ENCODE measurements around the gene RTKN. TPM values are rescaled to one million over a fixed set of nuclear protein-coding genes. Genes with fewer than 3 reads are reported as not detected.

Gene RTKN
- total and polyA plus RNA-seq, 2 of the 13 experiments (the other 11 are each of a cell fraction or from before 2014, with no cell fraction given): 159 to 166 TPM

DNA sequence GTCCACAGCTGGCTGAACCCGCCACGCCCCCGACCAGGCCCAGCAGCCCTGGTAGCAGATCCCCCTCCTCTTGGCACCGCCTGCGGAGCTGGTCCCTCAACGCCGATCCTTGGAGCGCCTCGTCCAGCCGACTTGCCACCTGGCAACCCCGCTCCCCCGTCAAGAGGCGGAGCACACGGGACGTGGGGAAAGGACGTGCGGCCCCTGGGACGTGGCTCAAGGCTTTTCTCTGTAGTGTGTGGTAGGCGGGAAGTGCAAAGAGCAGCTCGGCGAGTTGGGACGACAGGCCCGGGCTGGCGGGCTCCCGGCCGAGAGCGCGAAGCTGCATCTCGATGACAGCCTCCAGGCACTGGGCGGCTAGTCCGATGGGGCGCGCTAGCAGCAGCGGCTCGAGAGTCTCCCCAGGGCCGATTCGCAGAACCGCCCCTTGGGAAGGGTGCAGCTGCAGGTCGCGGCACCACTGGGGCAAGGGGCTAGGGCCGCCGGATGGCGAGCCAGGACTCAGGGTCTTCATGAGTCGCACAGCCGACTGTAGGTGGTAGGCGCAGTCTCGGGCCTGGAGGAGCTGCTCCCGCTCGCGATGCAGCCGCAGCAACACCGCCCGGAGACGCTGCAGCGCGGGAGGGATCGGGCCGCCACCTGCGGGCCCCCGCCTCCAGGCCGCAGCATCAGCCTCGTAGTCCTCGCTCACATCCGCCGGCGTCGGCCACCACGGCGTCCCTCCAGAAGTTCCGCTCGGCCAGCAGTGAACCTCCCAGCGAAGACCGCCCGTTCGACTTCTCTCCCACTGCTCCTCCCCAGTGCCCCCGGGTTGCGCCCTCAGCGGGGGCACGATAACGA, 40.4 kb upstream of the RTKN start (continued):
- TF ChIP-seq, protein P1, sequence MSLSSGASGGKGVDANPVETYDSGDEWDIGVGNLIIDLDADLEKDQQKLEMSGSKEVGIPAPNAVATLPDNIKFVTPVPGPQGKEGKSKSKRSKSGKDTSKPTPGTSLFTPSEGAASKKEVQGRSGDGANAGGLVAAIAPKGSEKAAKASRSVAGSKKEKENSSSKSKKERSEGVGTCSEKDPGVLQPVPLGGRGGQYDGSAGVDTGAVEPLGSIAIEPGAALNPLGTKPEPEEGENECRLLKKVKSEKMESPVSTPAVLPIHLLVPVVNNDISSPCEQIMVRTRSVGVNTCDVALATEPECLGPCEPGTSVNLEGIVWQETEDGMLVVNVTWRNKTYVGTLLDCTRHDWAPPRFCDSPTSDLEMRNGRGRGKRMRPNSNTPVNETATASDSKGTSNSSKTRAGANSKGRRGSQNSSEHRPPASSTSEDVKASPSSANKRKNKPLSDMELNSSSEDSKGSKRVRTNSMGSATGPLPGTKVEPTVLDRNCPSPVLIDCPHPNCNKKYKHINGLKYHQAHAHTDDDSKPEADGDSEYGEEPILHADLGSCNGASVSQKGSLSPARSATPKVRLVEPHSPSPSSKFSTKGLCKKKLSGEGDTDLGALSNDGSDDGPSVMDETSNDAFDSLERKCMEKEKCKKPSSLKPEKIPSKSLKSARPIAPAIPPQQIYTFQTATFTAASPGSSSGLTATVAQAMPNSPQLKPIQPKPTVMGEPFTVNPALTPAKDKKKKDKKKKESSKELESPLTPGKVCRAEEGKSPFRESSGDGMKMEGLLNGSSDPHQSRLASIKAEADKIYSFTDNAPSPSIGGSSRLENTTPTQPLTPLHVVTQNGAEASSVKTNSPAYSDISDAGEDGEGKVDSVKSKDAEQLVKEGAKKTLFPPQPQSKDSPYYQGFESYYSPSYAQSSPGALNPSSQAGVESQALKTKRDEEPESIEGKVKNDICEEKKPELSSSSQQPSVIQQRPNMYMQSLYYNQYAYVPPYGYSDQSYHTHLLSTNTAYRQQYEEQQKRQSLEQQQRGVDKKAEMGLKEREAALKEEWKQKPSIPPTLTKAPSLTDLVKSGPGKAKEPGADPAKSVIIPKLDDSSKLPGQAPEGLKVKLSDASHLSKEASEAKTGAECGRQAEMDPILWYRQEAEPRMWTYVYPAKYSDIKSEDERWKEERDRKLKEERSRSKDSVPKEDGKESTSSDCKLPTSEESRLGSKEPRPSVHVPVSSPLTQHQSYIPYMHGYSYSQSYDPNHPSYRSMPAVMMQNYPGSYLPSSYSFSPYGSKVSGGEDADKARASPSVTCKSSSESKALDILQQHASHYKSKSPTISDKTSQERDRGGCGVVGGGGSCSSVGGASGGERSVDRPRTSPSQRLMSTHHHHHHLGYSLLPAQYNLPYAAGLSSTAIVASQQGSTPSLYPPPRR (CRISPR knock-in tag; IDR thresholded peaks at IDR 0.05; ENCODE audit: borderline replicate concordance): no peak; the same call in 1 of the 2 replicates
- TF ChIP-seq NR2F6 (IDR thresholded peaks at IDR 0.05) (no peak), NR2F6 (CRISPR knock-in tag; IDR thresholded peaks at IDR 0.05) (no peak), ISX (CRISPR knock-in tag; conservative IDR thresholded peaks at IDR 0.05) (0 out of 2 replicates have a peak, but pooled peaks have one; percentile 67), MIXL1 (CRISPR knock-in tag; IDR thresholded peaks at IDR 0.05) (no peak), ARNT (IDR thresholded peaks at IDR 0.05) (no peak), ZNF441 (CRISPR knock-in tag; IDR thresholded peaks at IDR 0.05; ENCODE audit: borderline replicate concordance) (no peak), ZNF335 (CRISPR knock-in tag; IDR thresholded peaks at IDR 0.05) (no peak), SRSF9 (IDR thresholded peaks at IDR 0.05; ENCODE audit: borderline replicate concordance, insufficient read depth, low read depth, low read length, poor library complexity, severe bottlenecking) (no peak), ZNF121 (CRISPR knock-in tag; IDR thresholded peaks at IDR 0.05) (peak; percentile 38; the same call in 1 of the 2 replicates), ZNF782 (CRISPR knock-in tag; IDR thresholded peaks at IDR 0.05; ENCODE audit: borderline replicate concordance) (no peak; the same call in 1 of the 2 replicates), U2AF1 (optimal IDR thresholded peaks at IDR 0.05; ENCODE audit: low read depth, low read length) (no peak)
- TF ChIP-seq, protein P2, sequence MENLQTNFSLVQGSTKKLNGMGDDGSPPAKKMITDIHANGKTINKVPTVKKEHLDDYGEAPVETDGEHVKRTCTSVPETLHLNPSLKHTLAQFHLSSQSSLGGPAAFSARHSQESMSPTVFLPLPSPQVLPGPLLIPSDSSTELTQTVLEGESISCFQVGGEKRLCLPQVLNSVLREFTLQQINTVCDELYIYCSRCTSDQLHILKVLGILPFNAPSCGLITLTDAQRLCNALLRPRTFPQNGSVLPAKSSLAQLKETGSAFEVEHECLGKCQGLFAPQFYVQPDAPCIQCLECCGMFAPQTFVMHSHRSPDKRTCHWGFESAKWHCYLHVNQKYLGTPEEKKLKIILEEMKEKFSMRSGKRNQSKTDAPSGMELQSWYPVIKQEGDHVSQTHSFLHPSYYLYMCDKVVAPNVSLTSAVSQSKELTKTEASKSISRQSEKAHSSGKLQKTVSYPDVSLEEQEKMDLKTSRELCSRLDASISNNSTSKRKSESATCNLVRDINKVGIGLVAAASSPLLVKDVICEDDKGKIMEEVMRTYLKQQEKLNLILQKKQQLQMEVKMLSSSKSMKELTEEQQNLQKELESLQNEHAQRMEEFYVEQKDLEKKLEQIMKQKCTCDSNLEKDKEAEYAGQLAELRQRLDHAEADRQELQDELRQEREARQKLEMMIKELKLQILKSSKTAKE (CRISPR knock-in tag; IDR thresholded peaks at IDR 0.05; ENCODE audit: borderline replicate concordance): no peak
- TF ChIP-seq, protein P3, sequence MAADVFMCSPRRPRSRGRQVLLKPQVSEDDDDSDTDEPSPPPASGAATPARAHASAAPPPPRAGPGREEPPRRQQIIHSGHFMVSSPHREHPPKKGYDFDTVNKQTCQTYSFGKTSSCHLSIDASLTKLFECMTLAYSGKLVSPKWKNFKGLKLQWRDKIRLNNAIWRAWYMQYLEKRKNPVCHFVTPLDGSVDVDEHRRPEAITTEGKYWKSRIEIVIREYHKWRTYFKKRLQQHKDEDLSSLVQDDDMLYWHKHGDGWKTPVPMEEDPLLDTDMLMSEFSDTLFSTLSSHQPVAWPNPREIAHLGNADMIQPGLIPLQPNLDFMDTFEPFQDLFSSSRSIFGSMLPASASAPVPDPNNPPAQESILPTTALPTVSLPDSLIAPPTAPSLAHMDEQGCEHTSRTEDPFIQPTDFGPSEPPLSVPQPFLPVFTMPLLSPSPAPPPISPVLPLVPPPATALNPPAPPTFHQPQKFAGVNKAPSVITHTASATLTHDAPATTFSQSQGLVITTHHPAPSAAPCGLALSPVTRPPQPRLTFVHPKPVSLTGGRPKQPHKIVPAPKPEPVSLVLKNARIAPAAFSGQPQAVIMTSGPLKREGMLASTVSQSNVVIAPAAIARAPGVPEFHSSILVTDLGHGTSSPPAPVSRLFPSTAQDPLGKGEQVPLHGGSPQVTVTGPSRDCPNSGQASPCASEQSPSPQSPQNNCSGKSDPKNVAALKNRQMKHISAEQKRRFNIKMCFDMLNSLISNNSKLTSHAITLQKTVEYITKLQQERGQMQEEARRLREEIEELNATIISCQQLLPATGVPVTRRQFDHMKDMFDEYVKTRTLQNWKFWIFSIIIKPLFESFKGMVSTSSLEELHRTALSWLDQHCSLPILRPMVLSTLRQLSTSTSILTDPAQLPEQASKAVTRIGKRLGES (CRISPR knock-in tag; IDR thresholded peaks at IDR 0.05; ENCODE audit: borderline replicate concordance): no peak
- TF ChIP-seq, protein P4, sequence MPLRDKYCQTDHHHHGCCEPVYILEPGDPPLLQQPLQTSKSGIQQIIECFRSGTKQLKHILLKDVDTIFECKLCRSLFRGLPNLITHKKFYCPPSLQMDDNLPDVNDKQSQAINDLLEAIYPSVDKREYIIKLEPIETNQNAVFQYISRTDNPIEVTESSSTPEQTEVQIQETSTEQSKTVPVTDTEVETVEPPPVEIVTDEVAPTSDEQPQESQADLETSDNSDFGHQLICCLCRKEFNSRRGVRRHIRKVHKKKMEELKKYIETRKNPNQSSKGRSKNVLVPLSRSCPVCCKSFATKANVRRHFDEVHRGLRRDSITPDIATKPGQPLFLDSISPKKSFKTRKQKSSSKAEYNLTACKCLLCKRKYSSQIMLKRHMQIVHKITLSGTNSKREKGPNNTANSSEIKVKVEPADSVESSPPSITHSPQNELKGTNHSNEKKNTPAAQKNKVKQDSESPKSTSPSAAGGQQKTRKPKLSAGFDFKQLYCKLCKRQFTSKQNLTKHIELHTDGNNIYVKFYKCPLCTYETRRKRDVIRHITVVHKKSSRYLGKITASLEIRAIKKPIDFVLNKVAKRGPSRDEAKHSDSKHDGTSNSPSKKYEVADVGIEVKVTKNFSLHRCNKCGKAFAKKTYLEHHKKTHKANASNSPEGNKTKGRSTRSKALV (CRISPR knock-in tag; IDR thresholded peaks at IDR 0.05): peak; percentile 86
- TF ChIP-seq, protein P5, sequence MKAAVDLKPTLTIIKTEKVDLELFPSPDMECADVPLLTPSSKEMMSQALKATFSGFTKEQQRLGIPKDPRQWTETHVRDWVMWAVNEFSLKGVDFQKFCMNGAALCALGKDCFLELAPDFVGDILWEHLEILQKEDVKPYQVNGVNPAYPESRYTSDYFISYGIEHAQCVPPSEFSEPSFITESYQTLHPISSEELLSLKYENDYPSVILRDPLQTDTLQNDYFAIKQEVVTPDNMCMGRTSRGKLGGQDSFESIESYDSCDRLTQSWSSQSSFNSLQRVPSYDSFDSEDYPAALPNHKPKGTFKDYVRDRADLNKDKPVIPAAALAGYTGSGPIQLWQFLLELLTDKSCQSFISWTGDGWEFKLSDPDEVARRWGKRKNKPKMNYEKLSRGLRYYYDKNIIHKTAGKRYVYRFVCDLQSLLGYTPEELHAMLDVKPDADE (CRISPR knock-in tag; IDR thresholded peaks at IDR 0.05): no peak
